Loucy (cell line): ENCODE measurements around the gene CTSA.

Source experiments
- H2AFZ ChIP-seq: fragments of 200-600 bp; sonication (generic); 2 replicates; pipeline ENCODE4 v1.6.0; 2016; ENCODE audit warnings: antibody characterized with exemption, mild to moderate bottlenecking, low read length, moderate library complexity
- H3F3A ChIP-seq: fragments of 200-600 bp; 2 replicates; pipeline ENCODE4 v1.6.0; 2016; ENCODE audit warnings: antibody characterized with exemption, low read depth, mild to moderate bottlenecking
- H3K27me3 ChIP-seq: fragments of 200-600 bp; sonication (generic); 2 replicates; pipeline ENCODE4 v1.6.1; 2014; ENCODE audit warnings: low read length, mild to moderate bottlenecking; ENCODE audit not compliant: insufficient read depth, poor library complexity, severe bottlenecking
- H3K36me3 ChIP-seq: fragments of 200-600 bp; sonication (generic); 2 replicates; pipeline ENCODE4 v1.6.1; 2016; ENCODE audit warnings: low read length; ENCODE audit not compliant: insufficient read depth
- H3K4me1 ChIP-seq: fragments of 200-600 bp; sonication (generic); 2 replicates; pipeline ENCODE4 v1.5.1; 2014; ENCODE audit warnings: low read length, mild to moderate bottlenecking; ENCODE audit not compliant: insufficient read depth, poor library complexity, severe bottlenecking
- H3K4me2 ChIP-seq: fragments of 200-600 bp; sonication (generic); 2 replicates; pipeline ENCODE4 v1.6.0; 2014; ENCODE audit warnings: antibody characterized with exemption, low read length, low read depth, mild to moderate bottlenecking; ENCODE audit not compliant: poor library complexity, severe bottlenecking
- H3K4me3 ChIP-seq: fragments of 200-600 bp; sonication (generic); 2 replicates; pipeline ENCODE4 v1.5.1; 2014; ENCODE audit warnings: low read length, mild to moderate bottlenecking, mixed read lengths; ENCODE audit not compliant: poor library complexity, severe bottlenecking
- H3K79me2 ChIP-seq: fragments of 200-600 bp; sonication (generic); 2 replicates; pipeline ENCODE4 v1.6.1; 2014; ENCODE audit warnings: low read length; ENCODE audit not compliant: insufficient read depth
- H3K9ac ChIP-seq: fragments of 200-600 bp; sonication (generic); 2 replicates; pipeline ENCODE4 v1.6.0; 2014; ENCODE audit warnings: mild to moderate bottlenecking, low read depth, low read length, moderate library complexity; ENCODE audit not compliant: poor library complexity, severe bottlenecking
- H3K9me2 ChIP-seq: fragments of 200-600 bp; sonication (generic); replicated peaks from 2 replicates; pipeline ENCODE4 v1.6.1; 2016; ENCODE audit warnings: low read depth, low read length, mixed read lengths
- H3K9me3 ChIP-seq: fragments of 200-600 bp; sonication (generic); 2 replicates; pipeline ENCODE4 v1.6.1; 2014; ENCODE audit warnings: mild to moderate bottlenecking, antibody characterized with exemption, low read length, low read depth; ENCODE audit not compliant: insufficient read depth
- H4K20me1 ChIP-seq: fragments of 200-600 bp; sonication (generic); 2 replicates; pipeline ENCODE4 v1.6.0; 2014; ENCODE audit warnings: antibody characterized with exemption, low read length, mild to moderate bottlenecking; ENCODE audit not compliant: insufficient read depth, poor library complexity, severe bottlenecking
- EZH2phosphoT487 ChIP-seq: fragments of 200-600 bp; IDR thresholded peaks from 2 replicates; pipeline ENCODE4 v1.6.1; 2018; ENCODE audit warnings: antibody characterized with exemption, mild to moderate bottlenecking, moderate library complexity, borderline replicate concordance
- TF ChIP-seq, protein P1 (sequence below): fragments of 200-600 bp; sonication (generic); conservative IDR thresholded peaks from 2 replicates; pipeline ENCODE4 v1.5.1; 2014; ENCODE audit warnings: mild to moderate bottlenecking, antibody characterized with exemption, low read length

CTSA gene

DNA sequence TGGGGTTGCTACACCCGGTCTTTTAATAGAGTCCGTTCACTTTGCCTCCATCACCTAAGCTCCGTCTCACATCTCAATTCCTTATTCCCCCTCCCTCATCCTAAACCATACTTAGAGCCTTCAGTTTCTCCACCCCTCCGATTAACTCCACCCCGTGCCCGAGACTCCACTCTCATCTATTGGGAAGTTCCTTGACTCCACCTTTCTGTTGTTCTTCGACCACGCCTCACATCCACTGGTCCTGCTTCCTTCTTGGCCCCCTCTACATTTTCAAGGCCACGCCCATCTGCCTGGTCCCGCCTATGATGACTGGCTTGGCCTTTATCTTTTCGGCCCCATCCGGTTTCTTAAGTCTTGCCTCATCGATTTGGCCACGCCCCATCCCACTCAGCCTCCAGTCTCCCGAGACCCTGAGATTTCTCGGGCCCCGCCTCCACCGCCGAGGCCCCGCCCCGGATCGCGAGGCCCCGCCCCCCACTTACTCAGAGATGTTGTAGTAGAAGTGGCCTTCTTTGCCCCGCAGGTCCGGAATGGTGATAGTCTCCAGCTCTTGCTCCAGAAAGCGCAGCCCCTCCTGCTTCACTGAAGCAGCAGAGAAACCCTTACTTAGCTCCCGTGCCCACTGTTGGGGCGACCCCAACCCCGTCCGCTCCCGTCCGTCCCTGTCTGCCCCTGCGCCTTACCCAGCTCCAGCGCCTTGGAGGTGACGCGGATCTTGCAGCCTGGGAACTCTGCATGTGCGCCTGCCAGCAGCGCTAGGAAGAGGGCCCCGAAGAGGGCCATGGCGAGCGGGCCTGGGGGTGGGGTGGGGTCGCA, 19.7 kb downstream of the CTSA start:
- Histone ChIP-seq H3K9me2 (no peaks in the 10 kb centered on the region), H3F3A (no peaks in the 10 kb centered on the region), H3K9ac (peak overlapping the region; percentile 21), H3K36me3 (no peaks in the 10 kb centered on the region), H4K20me1 (no peaks in the 10 kb centered on the region), H3K79me2 (no peaks in the 10 kb centered on the region), H3K27me3 (no peaks in the 10 kb centered on the region), H2AFZ (peak overlapping the region; percentile 30), H3K4me1 (peaks cover 9% of the 10 kb centered on the region), H3K9me3 (no peaks in the 10 kb centered on the region), H3K4me3 (peak overlapping the region; percentile 67), H3K4me2 (peak overlapping the region; percentile 73)
- TF ChIP-seq, protein P1, sequence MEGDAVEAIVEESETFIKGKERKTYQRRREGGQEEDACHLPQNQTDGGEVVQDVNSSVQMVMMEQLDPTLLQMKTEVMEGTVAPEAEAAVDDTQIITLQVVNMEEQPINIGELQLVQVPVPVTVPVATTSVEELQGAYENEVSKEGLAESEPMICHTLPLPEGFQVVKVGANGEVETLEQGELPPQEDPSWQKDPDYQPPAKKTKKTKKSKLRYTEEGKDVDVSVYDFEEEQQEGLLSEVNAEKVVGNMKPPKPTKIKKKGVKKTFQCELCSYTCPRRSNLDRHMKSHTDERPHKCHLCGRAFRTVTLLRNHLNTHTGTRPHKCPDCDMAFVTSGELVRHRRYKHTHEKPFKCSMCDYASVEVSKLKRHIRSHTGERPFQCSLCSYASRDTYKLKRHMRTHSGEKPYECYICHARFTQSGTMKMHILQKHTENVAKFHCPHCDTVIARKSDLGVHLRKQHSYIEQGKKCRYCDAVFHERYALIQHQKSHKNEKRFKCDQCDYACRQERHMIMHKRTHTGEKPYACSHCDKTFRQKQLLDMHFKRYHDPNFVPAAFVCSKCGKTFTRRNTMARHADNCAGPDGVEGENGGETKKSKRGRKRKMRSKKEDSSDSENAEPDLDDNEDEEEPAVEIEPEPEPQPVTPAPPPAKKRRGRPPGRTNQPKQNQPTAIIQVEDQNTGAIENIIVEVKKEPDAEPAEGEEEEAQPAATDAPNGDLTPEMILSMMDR: no peak

GRCh38 chr20:45911486-45912343, 20.6 kb downstream of the CTSA start, which contains the start of gene PLTP:
Gene PLTP, minus strand, starts transcription at chr20:45912155. Its CDS starts 703 bp downstream, at chr20:45911452.
- H3K36me3 ChIP-seq: no peaks in the 10 kb centered on the region
- H3K27me3 ChIP-seq: no peaks in the 10 kb centered on the region
- peak within 1 kb of the TSS; percentile 21 for H3K9ac ChIP-seq
- H3K9me2 ChIP-seq: no peaks in the 10 kb centered on the region
- peaks cover 9% of the 10 kb centered on the region for H3K4me1 ChIP-seq
- H3F3A ChIP-seq: no peaks in the 10 kb centered on the region
- no peaks in the 10 kb centered on the region for H3K9me3 ChIP-seq
- no peaks in the 10 kb centered on the region for H3K79me2 ChIP-seq
- H3K4me2 ChIP-seq: peak within 1 kb of the TSS; percentile 73
- no peaks in the 10 kb centered on the region for H4K20me1 ChIP-seq
- H2AFZ ChIP-seq: peak within 1 kb of the TSS; percentile 26
- peak within 1 kb of the TSS; percentile 67 for H3K4me3 ChIP-seq
- TF ChIP-seq, protein P1: no peak
- TF ChIP-seq EZH2phosphoT487: no peak

DNA sequence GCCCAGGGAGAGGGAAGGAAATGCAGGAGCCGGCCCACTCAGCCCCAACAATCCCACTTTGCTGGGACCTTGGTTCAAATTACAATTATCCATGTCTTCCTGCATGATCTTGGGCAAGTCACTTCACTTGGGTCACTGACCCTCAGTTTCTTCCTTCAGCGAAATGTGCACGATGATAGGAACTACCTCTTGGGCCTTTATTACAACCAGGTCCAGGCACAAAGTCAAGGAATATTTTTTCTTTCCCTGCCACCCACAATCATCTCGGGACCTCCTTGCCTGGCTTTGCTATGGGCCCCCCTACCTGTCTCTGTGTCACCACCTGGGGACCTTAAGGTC, 21.2 kb downstream of the CTSA start:
- no peaks in the 10 kb centered on the region for H3K9me2 ChIP-seq
- peak overlapping the region; percentile 67 for H3K4me3 ChIP-seq
- peak overlapping the region; percentile 26; the same call in 1 of the 2 replicates for H2AFZ ChIP-seq
- H3K27me3 ChIP-seq: no peaks in the 10 kb centered on the region
- H3F3A ChIP-seq: no peaks in the 10 kb centered on the region
- H3K79me2 ChIP-seq: no peaks in the 10 kb centered on the region
- peak overlapping the region; percentile 73 for H3K4me2 ChIP-seq
- H3K36me3 ChIP-seq: no peaks in the 10 kb centered on the region
- no peaks in the 10 kb centered on the region for H4K20me1 ChIP-seq
- TF ChIP-seq, protein P1: no peak
- H3K9ac ChIP-seq: peak overlapping the region; percentile 21
- peaks cover 9% of the 10 kb centered on the region for H3K4me1 ChIP-seq
- no peaks in the 10 kb centered on the region for H3K9me3 ChIP-seq
